IMR-90 (cell line): Measurements from ENCODE around the gene MKS1. TPM values are rescaled to one million over a fixed set of nuclear protein-coding genes. Genes with fewer than 3 reads are reported as not detected.

Experiments
- ATAC-seq: fragments of 200-7000 bp; cut with Tn5 transposase; 2 replicates; pipeline ENCODE4 v1.9.1; 2020; ENCODE audit warnings: low read depth, mild to moderate bottlenecking, moderate library complexity
- BruUV-seq: library from RNA; stranded (reverse); fragments of 400-500 nt; replicated peaks from 2 replicates; lab custom pipeline; 2021; lab: Mats Ljungman, UMichigan
- CTCF ChIA-PET: fragments of 300-600 bp; formaldehyde crosslinking; extraction: SDS; loops from one replicate; lab custom pipeline; 2021; ENCODE audit warnings: antibody characterized with exemption; lab: Yijun Ruan, JAX
- POLR2A ChIA-PET: fragments of 300-600 bp; sonication (Branson Sonifier 250); formaldehyde crosslinking; loops from one replicate; lab custom pipeline; 2022; ENCODE audit warnings: antibody characterized with exemption; ENCODE audit not compliant: unreplicated experiment; lab: Charles Lee
- DNase-seq: peaks from one replicate; pipeline ENCODE4 v3.0.0; 2013
- H2AFZ ChIP-seq: replicated peaks from 2 replicates; pipeline ENCODE3; 2013; ENCODE audit warnings: low read length, mild to moderate bottlenecking; ENCODE audit not compliant: poor library complexity
- H2AK5ac ChIP-seq: 2 replicates; pipeline ENCODE4 v1.6.1; 2013; ENCODE audit warnings: low read depth, low read length, inconsistent platforms
- H2AK9ac ChIP-seq: replicated peaks from 2 replicates; pipeline ENCODE3; 2013; ENCODE audit warnings: mild to moderate bottlenecking, low read depth, low read length, moderate library complexity; ENCODE audit not compliant: poor library complexity
- H2BK120ac ChIP-seq: 2 replicates; pipeline ENCODE4 v1.6.1; 2013; ENCODE audit warnings: low read depth, low read length, inconsistent platforms
- H2BK15ac ChIP-seq: 3 replicates; pipeline ENCODE4 v1.6.1; 2013; ENCODE audit warnings: low read depth, low read length, inconsistent platforms
- H2BK20ac ChIP-seq: 2 replicates; pipeline ENCODE4 v1.6.1; 2013; ENCODE audit warnings: low read depth, mild to moderate bottlenecking, inconsistent platforms, low read length, moderate library complexity
- H2BK5ac ChIP-seq: 2 replicates; pipeline ENCODE4 v1.6.1; 2013; ENCODE audit warnings: mild to moderate bottlenecking, low read depth, low read length, inconsistent platforms; ENCODE audit not compliant: poor library complexity, severe bottlenecking
- H3K14ac ChIP-seq: replicated peaks from 2 replicates; pipeline ENCODE4 v1.6.1; 2013; ENCODE audit warnings: low read depth, low read length, inconsistent platforms
- H3K18ac ChIP-seq: 2 replicates; pipeline ENCODE4 v1.6.1; 2013; ENCODE audit warnings: low read depth, low read length, control low read depth
- H3K23ac ChIP-seq: 2 replicates; pipeline ENCODE4 v1.6.1; 2013; ENCODE audit warnings: low read depth, low read length, inconsistent platforms
- H3K27ac ChIP-seq: 2 replicates; pipeline ENCODE4 v1.5.1; 2013; ENCODE audit warnings: mild to moderate bottlenecking, control low read depth, low read length; ENCODE audit not compliant: insufficient read depth
- H3K27me3 ChIP-seq: 2 replicates; pipeline ENCODE4 v1.6.1; 2013; ENCODE audit warnings: low read length; ENCODE audit not compliant: control insufficient read depth, insufficient read depth
- H3K36me3 ChIP-seq: 2 replicates; pipeline ENCODE4 v1.6.1; 2013; ENCODE audit warnings: low read length, mixed read lengths; ENCODE audit not compliant: control insufficient read depth, insufficient read depth
- H3K4ac ChIP-seq: 2 replicates; pipeline ENCODE4 v1.6.1; 2013; ENCODE audit warnings: low read depth, low read length, inconsistent platforms
- H3K4me1 ChIP-seq: 2 replicates; pipeline ENCODE4 v1.6.1; 2013; ENCODE audit warnings: low read length, mixed read lengths; ENCODE audit not compliant: control insufficient read depth, insufficient read depth
- H3K4me2 ChIP-seq: 2 replicates; pipeline ENCODE4 v1.6.1; 2013; ENCODE audit warnings: low read depth, mild to moderate bottlenecking, control low read depth, low read length, moderate library complexity
- H3K4me3 ChIP-seq: 2 replicates; pipeline ENCODE4 v1.5.1; 2013; ENCODE audit warnings: low read depth, mild to moderate bottlenecking, control low read depth, low read length, moderate library complexity; ENCODE audit not compliant: insufficient read depth
- H3K56ac ChIP-seq: 2 replicates; pipeline ENCODE4 v1.6.1; 2013; ENCODE audit warnings: low read length, inconsistent platforms; ENCODE audit not compliant: insufficient read depth; ENCODE audit errors: extremely low read depth
- H3K79me1 ChIP-seq, 2 experiments: 2 replicates each; pipeline ENCODE4 v1.6.1; 2013; ENCODE audit warnings: low read length in 2 of 2, inconsistent platforms in 1 of 2, low read depth in 1 of 2
- H3K9ac ChIP-seq: 2 replicates; pipeline ENCODE4 v1.6.1; 2013; ENCODE audit warnings: low read depth, low read length, control low read depth
- H3K9me1 ChIP-seq: 2 replicates; pipeline ENCODE4 v1.6.1; 2013; ENCODE audit warnings: low read length, inconsistent platforms; ENCODE audit not compliant: insufficient read depth
- H3K9me3 ChIP-seq: 2 replicates; pipeline ENCODE4 v1.6.1; 2013; ENCODE audit warnings: low read length; ENCODE audit not compliant: control insufficient read depth, insufficient read depth
- H4K20me1 ChIP-seq: 2 replicates; pipeline ENCODE4 v1.6.1; 2013; ENCODE audit warnings: low read length, inconsistent platforms; ENCODE audit not compliant: insufficient read depth
- H4K5ac ChIP-seq: 2 replicates; pipeline ENCODE4 v1.6.1; 2013; ENCODE audit warnings: mild to moderate bottlenecking, low read depth, low read length, control low read depth
- H4K8ac ChIP-seq, 2 experiments: 2 replicates each; pipeline ENCODE4 v1.6.1; 2013; ENCODE audit warnings: low read depth in 2 of 2, low read length in 2 of 2, control low read depth in 1 of 2, inconsistent platforms in 1 of 2
- H4K91ac ChIP-seq: 2 replicates; pipeline ENCODE4 v1.6.1; 2013; ENCODE audit warnings: low read depth, low read length, inconsistent platforms; ENCODE audit not compliant: insufficient read depth
- CEBPB ChIP-seq: IDR thresholded peaks from 2 replicates; pipeline ENCODE4 v1.6.1; 2012; ENCODE audit warnings: low read depth, low read length, improper control_type of control experiment
- CHD1 ChIP-seq: IDR thresholded peaks from 2 replicates; pipeline ENCODE4 v1.6.1; 2012; ENCODE audit warnings: low read depth, low read length, improper control_type of control experiment
- ELK1 ChIP-seq: fragments of 150-350 bp; IDR thresholded peaks from 2 replicates; pipeline ENCODE4 v1.6.1; 2016; ENCODE audit warnings: low read depth, mild to moderate bottlenecking, low read length, moderate library complexity, borderline replicate concordance
- FOS ChIP-seq: fragments of 150-350 bp; IDR thresholded peaks from 2 replicates; pipeline ENCODE4 v1.6.1; 2016; ENCODE audit warnings: low read depth, low read length
- MAFK ChIP-seq: IDR thresholded peaks from 2 replicates; pipeline ENCODE4 v1.6.1; 2012; ENCODE audit warnings: low read depth, low read length, improper control_type of control experiment
- MAZ ChIP-seq: IDR thresholded peaks from 2 replicates; pipeline ENCODE4 v1.6.1; 2012; ENCODE audit warnings: low read depth, mild to moderate bottlenecking, low read length, improper control_type of control experiment, moderate library complexity, borderline replicate concordance
- POLR2A ChIP-seq: IDR thresholded peaks from 2 replicates; pipeline ENCODE4 v1.6.1; 2012; ENCODE audit warnings: mild to moderate bottlenecking, low read depth, low read length
- RAD21 ChIP-seq: IDR thresholded peaks from 2 replicates; pipeline ENCODE4 v1.6.1; 2012; ENCODE audit warnings: low read length, improper control_type of control experiment
- RCOR1 ChIP-seq: IDR thresholded peaks from 2 replicates; pipeline ENCODE4 v1.6.1; 2012; ENCODE audit warnings: mild to moderate bottlenecking, low read length, improper control_type of control experiment; ENCODE audit not compliant: insufficient replicate concordance
- RFX5 ChIP-seq: IDR thresholded peaks from 2 replicates; pipeline ENCODE4 v1.8.0; 2012; ENCODE audit warnings: low read depth, mild to moderate bottlenecking, low read length, moderate library complexity
- SMC3 ChIP-seq: fragments of 150-350 bp; IDR thresholded peaks from 2 replicates; pipeline ENCODE4 v1.6.1; 2016; ENCODE audit warnings: low read depth, mild to moderate bottlenecking, antibody characterized with exemption, low read length, moderate library complexity
- USF2 ChIP-seq: fragments of 150-350 bp; IDR thresholded peaks from 2 replicates; pipeline ENCODE4 v1.6.1; 2017; ENCODE audit warnings: mild to moderate bottlenecking, antibody characterized with exemption, low read length, low read depth
- WGBS, 2 experiments: methylation state at CpG; one replicate each; pipeline versions ENCODE4 v1.1.5 to v1.1.7; 2013; ENCODE audit warnings: missing lambda C conversion rate in 2 of 2; ENCODE audit not compliant: insufficient read length in 1 of 2; ENCODE audit errors: extremely low coverage in 2 of 2; 5-methylcytosine and 5-hydroxymethylcytosine counted together
- dilution Hi-C: fragments of 300-500 bp; cut with HindIII; formaldehyde crosslinking; loops from one replicate; pipeline ENCODE4 v1.14.3; 2018; ENCODE audit warnings: low sequenced_read_pairs; ENCODE audit not compliant: unreplicated experiment
- in situ Hi-C: fragments of 300-500 bp; cut with MboI; formaldehyde crosslinking; loops from 3 replicates; pipeline ENCODE4 v1.14.3; 2019; ENCODE audit warnings: low sequenced_read_pairs, inconsistent platforms, mixed read lengths
- intact Hi-C: fragments of 100-400 bp; cut with micrococcal nuclease; formaldehyde crosslinking; loops from 2 replicates; pipeline ENCODE4 v1.10.0; 2022
- polyA plus RNA-seq, 3 experiments: library from polyadenylated mRNA; depleted of rRNA; stranded (reverse); fragments of >200 nt; gene quantifications; 2 replicates each; pipeline ENCODE4 v1.2.3, GENCODE V29; 2012; ENCODE audit warnings: low replicate concordance in 1 of 3
- total RNA-seq: library from RNA; depleted of rRNA; stranded (reverse); fragments of >200 nt; gene quantifications from 2 replicates; pipeline ENCODE4 v1.2.3, GENCODE V29; 2012

Gene MKS1
- total and polyA plus RNA-seq, 2 of the 4 experiments (the other 2 are of a cell fraction) = 11.5 to 13.2 TPM

DNA sequence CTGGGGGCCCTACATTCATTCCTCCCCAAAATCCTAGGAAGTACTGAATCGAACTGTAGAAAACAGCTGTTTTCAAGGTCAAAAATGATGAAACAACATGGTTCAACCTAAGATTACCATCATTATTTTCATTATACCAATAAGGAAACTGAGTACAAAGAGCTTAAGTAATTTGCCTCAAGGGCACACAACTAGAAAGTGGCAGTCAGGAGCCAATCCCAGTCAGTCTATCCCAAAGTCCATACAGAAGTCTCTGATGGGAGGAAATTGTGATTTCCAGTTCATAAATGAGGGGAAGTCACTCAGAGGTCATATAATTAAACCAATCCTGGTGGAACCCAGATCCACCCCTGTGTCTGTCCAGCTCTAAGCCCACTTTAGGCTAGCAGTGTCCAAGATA, 27.7 kb upstream of the MKS1 start:
- ChIA-PET CTCF (no interaction called here), POLR2A (no interaction called here)
- H2BK5ac ChIP-seq = no peak overlapping the region
- H3K4me1 ChIP-seq = no peaks in the 10 kb centered on the region
- H3K14ac ChIP-seq = no peak overlapping the region
- dilution Hi-C loops (no loop called here), intact Hi-C loops (no loop called here), in situ Hi-C loops (no loop called here)
- H3K4ac ChIP-seq = no peak overlapping the region
- no peak overlapping the region for H3K56ac ChIP-seq
- no peaks in the 10 kb centered on the region for H3K9me3 ChIP-seq
- no peak overlapping the region for H3K4me2 ChIP-seq
- no peak for TF ChIP-seq USF2
- TF ChIP-seq CHD1 = no peak
- no peak for TF ChIP-seq RFX5
- TF ChIP-seq POLR2A = no peak
- TF ChIP-seq MAZ = no peak
- TF ChIP-seq FOS = no peak
- TF ChIP-seq ELK1 = no peak
- no peak for TF ChIP-seq RAD21
- TF ChIP-seq SMC3 = no peak
- no peak for TF ChIP-seq RCOR1
- TF ChIP-seq CEBPB = no peak
- TF ChIP-seq MAFK = no peak
- no peak overlapping the region for H3K27ac ChIP-seq
- no peak overlapping the region for H4K8ac ChIP-seq
- no peak overlapping the region for H3K23ac ChIP-seq
- no peak overlapping the region for H4K91ac ChIP-seq
- no peak overlapping the region for H2BK120ac ChIP-seq
- no peaks in the 10 kb centered on the region for H3K9me1 ChIP-seq
- WGBS, 2 experiments = 80% methylated on average over 1 of the region's 1 CpG; no CpG with 5 or more reads in 1 of the 2 experiments
- no peak overlapping the region for H3K18ac ChIP-seq
- H3K9ac ChIP-seq = no peak overlapping the region
- H4K20me1 ChIP-seq = no peaks in the 10 kb centered on the region
- H2BK20ac ChIP-seq = no peak overlapping the region
- H3K27me3 ChIP-seq = peaks cover 70% of the 10 kb centered on the region
- H2AK5ac ChIP-seq = no peak overlapping the region
- no peak overlapping the region for H4K5ac ChIP-seq
- no peak overlapping the region for H2AFZ ChIP-seq
- DNase-seq (no peak), ATAC-seq (no peak)
- no peak overlapping the region for H2BK15ac ChIP-seq
- no peaks in the 10 kb centered on the region for H3K36me3 ChIP-seq
- H2AK9ac ChIP-seq = no peak overlapping the region
- H3K79me1 ChIP-seq = no peaks in the 10 kb centered on the region
- no peak overlapping the region for H3K4me3 ChIP-seq
- no TSS peak for BruUV-seq
